Putamen (tissue), 1 donor: ENCODE data around the gene CD53.

Experiments
- DNase-seq: peaks from one replicate; pipeline ENCODE4 v3.0.0-alpha.2; 2016; ENCODE audit warnings: low spot score

The CD53 gene

GRCh38 chr1:110876748-110877341, 3.9 kb downstream of the CD53 start:
- no peak for DNase-seq

DNA sequence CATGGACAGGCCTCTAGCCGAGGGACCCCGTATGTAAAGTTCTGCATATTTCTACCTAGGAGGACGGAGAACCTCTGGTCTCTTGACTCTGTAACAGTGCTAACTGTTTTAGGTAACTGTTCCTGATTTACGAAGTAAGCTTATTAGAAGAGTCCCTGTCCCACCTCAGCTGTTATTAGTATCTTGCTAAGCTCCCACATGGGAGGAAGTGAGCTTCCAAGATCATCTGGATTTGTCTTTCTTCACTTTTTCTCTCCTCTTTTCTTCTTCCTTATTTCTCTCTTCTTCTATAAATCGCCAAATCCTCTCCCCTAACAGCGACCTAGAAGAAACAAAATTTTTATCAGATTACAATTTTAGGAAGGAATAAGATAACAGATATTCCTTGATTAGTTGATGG, 4.4 kb downstream of the CD53 start:
- no peak for DNase-seq

- no peak for DNase-seq
Observed at GRCh38 chr1:110877776-110878175, 4.8 kb downstream of the CD53 start.

- DNase-seq = no peak
Observed at GRCh38 chr1:110878591-110878990, 5.6 kb downstream of the CD53 start.

DNA sequence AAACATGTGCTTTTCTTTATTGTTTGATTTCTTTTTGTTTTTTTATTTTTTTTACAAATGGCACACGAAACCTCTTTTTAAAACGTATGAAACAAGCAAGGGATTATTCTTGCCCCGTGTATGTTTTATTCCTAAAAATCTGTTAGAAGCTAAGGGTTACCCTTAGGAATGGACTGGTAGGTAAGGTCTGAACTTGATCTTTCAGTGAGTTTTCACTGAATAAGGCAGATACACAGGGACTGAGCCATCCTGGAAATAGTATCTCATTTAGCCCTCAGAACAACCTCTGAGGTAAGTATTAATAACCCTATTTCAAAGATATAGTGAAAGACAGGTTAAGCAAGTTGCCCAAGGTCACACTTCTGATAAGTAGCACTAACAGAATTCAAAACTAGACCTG, 6.0 kb downstream of the CD53 start:
- DNase-seq = no peak

DNA sequence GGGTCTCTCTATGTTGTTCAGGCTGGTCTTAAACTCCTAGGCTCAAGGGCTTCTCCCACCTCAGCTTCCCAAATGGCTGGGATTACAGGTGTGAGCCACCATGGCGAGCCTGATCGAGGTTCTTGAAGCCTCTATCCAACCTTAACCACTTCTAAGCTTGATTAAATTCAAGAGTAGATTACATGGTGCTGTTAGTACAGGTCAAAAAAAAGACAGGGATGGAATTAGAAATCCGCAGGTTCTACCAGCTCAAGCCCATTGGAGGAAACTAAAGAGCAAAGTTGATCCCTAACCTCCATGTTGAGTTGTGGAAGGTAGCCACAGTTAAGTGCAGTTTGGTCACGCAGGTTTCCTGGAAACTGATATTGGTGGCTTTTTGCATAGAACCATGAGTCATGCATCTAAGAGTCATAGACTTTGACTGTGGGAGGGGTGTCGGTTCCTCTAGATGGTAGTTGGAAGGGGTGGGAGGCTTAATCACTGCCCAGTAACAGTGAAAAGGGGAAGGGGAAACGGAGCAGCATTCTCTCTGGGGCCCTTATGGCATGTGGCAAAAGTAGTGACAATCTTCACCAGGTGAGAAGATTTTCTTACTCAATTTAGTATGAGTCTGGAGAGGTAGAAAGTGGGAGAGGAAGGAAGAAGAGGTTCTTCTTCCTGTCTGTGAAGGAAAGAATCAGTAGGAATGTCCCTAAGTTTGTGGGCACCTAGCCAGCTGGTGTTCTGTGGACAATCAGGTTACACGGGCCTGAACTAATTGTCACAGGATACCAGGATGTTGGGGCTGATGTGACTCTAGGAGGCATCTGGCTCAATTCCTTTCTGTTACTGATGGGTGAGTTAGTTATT, 7.0 kb downstream of the CD53 start:
- DNase-seq = no peak

GRCh38 chr1:110880708-110881374, 7.9 kb downstream of the CD53 start:
- DNase-seq = no peak

GRCh38 chr1:110888049-110888448, 15.1 kb downstream of the CD53 start:
- DNase-seq = no peak

- no peak for DNase-seq
Observed at GRCh38 chr1:110888641-110889040, 15.7 kb downstream of the CD53 start.

- DNase-seq = no peak
Observed at GRCh38 chr1:110890474-110891196, 17.7 kb downstream of the CD53 start.

- DNase-seq = no peak
Observed at GRCh38 chr1:110893908-110894490, 21.1 kb downstream of the CD53 start.

DNA sequence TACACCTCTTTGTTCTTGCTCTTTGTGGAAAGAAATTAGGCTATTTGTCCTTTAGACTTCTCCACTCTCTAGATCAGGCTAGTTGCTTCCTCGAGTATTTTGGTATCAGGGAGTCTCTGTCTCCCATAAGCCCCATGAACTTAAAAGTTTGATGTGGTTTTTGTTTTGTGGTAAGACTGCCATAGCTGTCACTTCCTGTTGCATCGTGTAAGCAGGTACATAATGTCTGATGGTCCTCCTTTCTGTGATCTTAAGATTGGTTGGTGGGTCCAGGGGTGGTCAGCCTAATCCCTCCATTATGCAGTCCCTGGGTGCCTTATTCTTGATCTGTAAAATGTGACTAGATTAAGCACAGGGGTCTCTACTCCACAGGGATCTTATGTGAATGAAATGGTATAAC, 23.1 kb downstream of the CD53 start:
- DNase-seq = no peak

- no peak for DNase-seq
Observed at GRCh38 chr1:110897681-110898080, 24.7 kb downstream of the CD53 start.

DNA sequence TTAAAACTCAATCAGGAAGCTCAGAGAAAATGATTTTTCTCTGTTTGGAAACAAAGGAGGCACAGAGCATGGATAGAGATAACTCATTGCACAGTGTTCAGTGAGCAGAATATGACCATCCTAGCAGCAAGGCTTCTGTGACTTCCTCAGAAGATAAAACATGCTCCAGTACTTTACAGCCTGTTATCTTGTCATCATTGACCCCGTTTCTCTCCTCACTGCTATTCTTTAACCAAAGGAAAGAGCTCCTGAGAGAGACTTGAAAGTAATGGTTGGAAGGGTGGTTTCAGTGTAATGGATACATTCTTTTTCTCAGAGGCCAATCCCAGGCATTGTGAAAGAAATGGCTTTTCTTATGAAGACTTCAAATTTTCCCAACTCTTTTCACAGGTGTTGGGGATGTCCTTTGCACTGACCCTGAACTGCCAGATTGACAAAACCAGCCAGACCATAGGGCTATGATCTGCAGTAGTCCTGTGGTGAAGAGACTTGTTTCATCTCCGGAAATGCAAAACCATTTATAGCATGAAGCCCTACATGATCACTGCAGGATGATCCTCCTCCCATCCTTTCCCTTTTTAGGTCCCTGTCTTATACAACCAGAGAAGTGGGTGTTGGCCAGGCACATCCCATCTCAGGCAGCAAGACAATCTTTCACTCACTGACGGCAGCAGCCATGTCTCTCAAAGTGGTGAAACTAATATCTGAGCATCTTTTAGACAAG, 25.9 kb downstream of the CD53 start:
- no peak for DNase-seq

DNA sequence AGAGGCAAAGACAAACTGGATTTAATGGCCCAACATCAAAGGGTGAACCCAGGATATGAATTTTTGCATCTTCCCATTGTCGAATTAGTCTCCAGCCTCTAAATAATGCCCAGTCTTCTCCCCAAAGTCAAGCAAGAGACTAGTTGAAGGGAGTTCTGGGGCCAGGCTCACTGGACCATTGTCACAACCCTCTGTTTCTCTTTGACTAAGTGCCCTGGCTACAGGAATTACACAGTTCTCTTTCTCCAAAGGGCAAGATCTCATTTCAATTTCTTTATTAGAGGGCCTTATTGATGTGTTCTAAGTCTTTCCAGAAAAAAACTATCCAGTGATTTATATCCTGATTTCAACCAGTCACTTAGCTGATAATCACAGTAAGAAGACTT, 26.5 kb downstream of the CD53 start:
- DNase-seq = no peak

- DNase-seq = no peak
Observed at GRCh38 chr1:110902820-110903463, 30.0 kb downstream of the CD53 start.

DNA sequence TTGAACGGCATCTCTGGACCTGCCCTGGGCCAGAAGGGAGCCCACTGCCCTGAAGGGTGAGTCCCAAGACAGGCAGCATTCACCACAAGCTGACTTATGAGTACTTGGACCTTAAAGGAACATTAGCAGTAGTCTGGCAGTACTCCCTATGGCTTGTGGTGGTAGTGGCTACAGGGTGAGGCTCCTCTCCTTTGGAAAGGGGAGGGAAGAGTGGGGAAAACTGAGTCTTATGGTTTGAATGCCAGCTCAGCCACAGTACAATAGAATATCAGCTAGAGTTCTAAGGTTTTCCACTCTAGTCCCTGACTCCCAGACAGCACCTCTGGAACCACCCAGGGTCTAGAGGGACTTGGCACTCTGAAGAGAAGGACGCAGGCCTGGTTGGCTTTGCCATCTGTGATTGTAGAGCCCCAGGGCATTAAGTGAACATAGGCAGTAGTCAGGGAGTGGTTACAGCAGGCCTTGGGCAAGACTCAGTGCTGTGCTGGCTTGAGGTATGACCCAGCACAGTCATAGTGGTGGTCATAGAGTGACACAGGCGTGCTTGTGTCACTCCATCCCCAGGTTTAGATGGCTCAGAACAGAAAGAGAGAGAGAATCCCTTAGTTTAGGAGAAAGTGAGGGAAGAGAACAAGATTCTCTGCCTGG, 31.0 kb downstream of the CD53 start:
- no peak for DNase-seq

DNA sequence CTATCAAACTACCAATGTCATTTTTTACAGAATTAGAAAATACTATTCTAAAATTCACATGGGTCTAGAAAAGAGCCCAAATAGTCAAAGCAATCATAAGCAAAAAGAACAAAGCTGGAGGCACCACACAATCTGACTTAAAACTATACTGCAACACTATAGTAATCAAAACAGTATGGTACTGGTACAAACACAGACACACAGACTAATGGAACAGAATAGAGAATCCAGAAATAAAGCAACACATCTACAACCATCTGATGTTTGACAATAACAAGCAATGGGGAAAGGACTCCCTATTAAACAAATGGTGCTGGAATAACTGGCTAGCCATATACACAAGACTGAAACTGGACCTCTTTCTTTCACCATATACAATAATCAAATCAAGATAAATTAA, 39.8 kb downstream of the CD53 start:
- DNase-seq = no peak

GRCh38 chr1:110914676-110915075, 41.7 kb downstream of the CD53 start:
- no peak for DNase-seq

GRCh38 chr1:110915804-110916203, 42.9 kb downstream of the CD53 start:
- DNase-seq = no peak

DNA sequence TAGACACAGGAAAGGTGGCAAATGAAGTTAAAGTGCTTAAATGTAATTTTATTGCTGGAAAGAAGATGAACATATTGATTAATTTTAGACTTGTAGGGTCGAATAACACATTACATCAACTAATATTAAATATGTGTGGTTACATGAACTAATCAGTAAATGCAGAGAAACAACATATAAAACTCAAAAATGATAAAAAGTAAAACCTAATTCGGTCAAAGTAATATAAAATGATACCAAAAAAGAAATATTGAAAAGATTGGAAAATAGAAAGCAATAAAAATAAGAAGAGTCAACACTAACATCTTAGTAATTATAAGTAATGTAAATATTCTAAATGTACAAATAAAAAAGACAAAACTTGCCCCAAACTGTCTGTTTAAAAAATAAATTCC, 43.3 kb downstream of the CD53 start:
- DNase-seq = no peak
